GM18505 (cell line): Measurements from ENCODE around the gene IL10RA.
"Not testable (repeated sequence)": the region's sequence is repeated elsewhere in the genome, so short reads cannot be mapped to it uniquely, and the experiment has no call there.

Experiments
- ATAC-seq: cut with Tn5 transposase; IDR thresholded peaks from one replicate; pipeline ENCODE4 v1.9.1; 2021; ENCODE audit not compliant: unreplicated experiment
- POLR2A ChIP-seq: IDR thresholded peaks from 4 replicates; pipeline ENCODE4 v1.6.1; 2011; ENCODE audit warnings: borderline replicate concordance; ENCODE audit not compliant: insufficient read depth, insufficient read length; ENCODE audit errors: extremely low read depth

IL10RA gene

DNA sequence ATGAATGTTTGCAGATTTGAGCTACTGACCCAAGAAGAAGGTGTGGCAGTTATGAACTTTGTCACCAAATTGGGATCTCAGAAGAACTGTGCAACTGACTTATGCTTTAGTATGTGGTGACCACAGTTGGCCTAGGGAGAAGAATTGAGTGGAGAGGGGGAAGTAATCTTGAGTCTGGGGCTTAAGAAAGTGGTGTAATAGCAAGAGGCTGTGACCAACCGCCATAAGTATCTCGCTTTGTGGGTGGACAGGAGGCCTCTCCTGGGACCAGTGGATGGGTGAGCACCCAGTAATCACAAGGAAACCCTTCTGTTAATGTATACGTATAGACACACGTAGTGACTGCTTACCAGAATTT is 12.7 kb upstream of the IL10RA start:
- no peak for TF ChIP-seq POLR2A

DNA sequence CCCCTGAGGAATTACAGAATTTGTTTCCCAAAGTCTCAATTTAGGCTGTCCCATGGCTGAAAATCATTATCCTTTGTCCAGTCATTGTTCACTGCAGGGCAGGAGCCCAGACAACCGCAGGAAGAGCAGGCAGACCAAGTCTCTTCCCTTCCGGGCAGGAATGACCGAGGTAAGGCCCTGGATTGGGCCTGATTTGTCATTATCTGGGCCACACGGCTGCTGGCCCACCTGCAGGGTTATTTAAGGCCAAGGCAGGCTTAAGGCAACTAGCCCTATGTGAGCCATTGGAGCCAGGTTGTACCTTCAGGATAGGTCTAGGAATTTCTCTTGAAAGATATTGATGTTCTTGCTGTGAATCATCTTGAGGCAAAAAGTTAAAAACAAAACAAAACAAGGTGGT is 9.7 kb upstream of the IL10RA start:
- no peak for ATAC-seq
- no peak for TF ChIP-seq POLR2A

More for the DNA sequence above, 12.7 kb upstream of the IL10RA start:
- ATAC-seq = no peak

DNA sequence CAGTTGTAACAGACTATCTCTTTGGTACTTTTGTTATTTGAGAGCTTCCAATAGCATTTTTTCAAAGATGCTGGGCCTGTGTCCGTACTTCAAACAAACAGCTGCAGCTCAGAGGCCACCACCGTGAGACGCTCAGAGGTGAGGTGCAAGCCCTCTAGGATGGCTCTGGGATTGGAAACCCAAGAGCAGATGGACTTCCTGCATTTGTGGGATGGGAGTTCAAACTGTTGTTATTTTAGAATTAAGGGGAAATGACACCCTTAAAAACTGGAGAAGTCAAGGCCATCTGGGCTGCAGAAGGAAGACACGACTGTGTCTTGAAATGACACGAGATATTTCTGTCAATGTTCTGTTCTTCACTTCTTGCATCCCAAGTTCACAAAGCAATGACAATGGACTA is 9.2 kb upstream of the IL10RA start:
- ATAC-seq = no peak
- no peak for TF ChIP-seq POLR2A

DNA sequence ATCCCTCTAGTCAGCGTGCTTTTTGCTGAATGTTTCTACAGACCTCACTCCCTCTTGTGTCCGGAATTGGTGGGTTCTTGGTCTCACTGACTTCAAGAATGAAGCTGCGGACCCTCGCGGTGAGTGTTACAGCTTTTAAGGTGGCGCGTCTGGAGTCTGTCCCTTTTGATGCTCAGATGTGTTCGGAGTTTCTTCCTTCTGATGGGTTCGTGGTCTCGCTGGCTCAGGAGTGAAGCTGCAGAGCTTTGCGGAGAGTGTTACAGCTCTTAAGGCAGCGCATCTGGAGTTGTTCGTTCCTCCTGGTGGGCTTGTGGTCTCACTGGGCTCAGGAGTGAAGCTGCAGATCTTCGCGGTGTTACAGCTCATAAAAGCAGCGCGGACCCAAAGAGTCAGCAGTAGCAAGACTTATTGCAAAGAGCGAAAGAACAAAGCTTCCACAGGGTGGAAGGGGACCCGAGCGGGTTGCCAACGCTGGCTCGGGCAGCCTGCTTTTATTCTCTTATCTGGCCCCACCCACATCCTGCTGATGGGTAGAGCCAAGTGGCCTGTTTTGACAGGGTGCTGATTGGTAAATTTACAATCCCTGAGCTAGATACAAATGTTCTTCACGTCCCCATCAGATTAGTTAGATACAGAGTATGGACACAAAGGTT is 8.5 kb upstream of the IL10RA start:
- ATAC-seq = not testable (repeated sequence)

DNA sequence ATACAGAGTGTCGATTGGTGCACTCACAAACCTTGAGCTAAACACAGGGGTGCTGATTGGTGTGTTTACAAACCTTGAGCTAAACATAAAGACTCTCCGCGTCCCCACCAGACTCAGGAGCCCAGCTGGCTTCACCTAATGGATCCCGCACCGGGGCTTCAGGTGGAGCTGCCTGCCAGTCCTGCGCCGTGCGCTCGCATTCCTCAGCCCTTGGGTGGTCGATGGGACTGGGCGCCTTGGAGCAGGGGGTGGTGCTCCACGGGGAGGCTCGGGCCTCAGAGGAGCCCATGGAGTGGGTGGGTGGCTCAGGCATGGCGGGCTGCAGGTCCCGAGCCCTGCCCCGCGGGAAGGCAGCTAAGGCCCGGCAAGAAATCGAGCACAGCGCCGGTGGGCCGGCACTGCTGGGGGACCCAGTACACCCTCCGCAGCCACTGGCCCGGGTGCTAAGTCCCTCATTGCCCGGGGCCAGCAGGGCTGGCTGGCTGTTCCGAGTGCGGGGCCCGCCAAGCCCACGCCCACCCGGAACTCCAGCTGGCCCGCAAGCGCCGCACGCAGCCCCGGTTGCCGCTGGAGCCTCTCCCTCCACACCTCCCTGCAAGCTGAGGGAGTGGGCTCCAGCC is 7.8 kb upstream of the IL10RA start:
- ATAC-seq = not testable (repeated sequence)

DNA sequence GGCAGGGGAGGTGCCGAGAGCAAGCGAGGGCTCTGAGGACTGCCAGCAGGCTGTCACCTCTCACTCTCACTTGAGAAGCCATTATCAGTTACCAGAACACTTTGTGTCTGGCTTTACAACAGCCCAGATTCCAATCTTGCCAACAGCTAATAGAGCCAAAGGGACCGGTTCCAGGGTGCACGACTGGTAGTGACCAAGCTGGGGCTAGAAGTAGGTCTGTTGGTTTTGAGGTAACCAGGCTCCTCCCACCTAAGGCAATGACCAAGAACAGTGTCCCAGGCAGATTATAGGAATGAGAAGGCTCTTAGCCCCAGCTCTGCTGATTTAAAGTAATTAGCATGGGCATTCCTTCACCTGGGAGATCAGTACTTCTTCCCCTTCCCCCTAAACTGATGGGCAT is 7.2 kb upstream of the IL10RA start:
- ATAC-seq = no peak
- no peak for TF ChIP-seq POLR2A

DNA sequence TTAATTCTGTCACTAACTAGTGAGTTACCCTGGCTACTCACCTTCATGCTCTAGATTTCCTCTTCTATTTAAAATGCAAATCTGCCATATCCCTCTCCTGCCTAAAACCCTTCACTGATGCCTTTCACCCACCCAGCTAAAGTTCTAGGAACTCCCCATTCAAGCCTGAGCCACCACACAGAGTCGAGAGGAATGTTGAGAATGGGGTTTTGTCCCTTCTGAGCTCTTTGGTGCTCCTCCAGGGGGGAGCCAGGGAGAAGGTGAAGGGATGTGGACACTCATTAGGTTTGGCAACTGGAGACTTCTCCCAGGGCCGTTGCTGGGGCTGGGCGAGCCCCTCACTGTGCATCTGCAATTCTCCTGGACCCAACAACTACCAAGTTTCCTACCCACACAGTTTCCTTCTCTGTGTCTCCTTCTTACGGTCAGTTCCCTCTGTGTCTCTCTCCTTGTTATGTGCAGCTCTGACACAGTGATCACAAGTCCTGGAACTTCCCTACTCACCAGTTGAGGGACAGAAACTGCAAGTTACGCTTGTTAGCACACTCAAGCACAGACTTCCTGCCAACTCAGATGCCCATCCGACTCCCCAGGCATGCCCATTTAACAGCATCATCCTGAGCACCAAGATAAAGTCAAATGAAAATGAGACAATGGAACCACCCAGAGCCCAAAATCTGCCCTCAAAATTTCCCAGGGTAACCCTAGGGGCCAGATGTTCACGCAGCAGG is 6.5 kb upstream of the IL10RA start:
- ATAC-seq = no peak
- no peak for TF ChIP-seq POLR2A

DNA sequence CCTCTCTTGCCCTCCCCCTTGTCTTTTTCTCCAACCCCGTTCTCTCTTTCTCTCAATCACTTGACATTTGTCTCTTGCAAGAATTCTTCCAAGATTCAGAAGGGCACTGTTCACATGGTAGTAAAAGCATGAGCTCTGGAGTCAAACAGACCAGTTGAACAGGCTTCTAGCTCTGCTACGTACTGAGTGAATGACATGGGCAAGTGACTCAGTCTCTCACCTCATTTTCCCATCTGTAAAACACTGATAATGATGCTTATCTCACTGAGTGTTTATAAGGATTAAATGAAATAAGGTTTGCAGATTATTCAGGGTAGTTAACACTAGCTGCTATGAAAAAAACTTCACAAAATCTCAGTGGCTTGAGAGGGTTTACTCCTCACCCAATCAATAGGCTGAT is 5.9 kb upstream of the IL10RA start:
- no peak for ATAC-seq
- no peak for TF ChIP-seq POLR2A

DNA sequence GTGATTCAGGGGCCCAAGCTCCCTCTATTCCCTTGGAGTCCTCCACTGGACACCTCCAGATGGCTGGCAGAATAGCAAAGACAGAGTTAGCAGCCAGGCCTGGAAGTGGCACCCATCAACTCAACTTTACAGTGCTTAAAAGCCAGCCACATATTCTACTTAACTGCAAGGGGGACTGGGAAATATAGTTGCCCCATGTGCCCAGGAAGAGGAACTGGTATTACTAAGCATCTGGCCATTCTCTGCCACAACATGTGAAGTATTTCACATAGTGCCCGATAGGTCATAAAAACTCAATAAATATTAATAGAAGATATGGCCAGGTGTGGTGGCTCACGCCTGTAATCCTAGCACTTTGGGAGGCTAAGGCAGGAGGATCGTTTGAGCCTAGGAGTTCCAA is 5.5 kb upstream of the IL10RA start:
- ATAC-seq = no peak
- no peak for TF ChIP-seq POLR2A

DNA sequence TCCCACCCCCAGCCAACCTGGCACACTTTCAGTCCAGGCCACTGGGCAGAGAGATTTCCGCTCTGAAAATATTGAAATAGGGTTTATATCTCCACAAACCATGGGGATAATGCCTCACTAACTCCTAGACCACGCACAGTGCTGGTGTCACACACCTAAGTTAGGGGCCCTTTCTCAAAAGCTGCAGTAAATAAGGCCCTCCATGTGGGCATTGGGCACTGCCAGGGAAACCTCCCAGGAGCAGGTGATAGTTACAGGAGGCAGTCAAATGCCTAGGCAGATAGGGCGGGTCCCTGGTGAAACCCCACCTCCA is 3.1 kb upstream of the IL10RA start:
- ATAC-seq = no peak
- TF ChIP-seq POLR2A = no peak

DNA sequence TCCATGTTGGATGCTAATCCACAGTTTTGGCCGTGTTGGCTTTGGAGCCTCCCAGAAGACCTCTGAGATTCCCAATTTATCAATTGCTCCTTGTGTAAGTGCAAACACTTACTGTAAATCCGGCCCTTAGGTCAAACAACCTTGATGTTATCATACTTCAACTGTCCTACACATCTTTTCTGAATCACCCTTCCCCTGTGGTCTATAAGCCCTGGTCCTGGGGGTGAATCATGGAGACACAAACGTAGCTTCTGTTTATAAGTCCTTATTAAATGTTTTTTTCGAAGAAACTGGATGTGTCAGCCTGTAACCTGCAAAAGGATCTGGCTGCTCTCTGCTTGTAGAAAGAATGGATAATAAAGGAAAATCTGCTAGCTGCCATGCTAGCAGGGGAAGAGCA is 1.7 kb upstream of the IL10RA start:
- no peak for ATAC-seq
- no peak for TF ChIP-seq POLR2A

DNA sequence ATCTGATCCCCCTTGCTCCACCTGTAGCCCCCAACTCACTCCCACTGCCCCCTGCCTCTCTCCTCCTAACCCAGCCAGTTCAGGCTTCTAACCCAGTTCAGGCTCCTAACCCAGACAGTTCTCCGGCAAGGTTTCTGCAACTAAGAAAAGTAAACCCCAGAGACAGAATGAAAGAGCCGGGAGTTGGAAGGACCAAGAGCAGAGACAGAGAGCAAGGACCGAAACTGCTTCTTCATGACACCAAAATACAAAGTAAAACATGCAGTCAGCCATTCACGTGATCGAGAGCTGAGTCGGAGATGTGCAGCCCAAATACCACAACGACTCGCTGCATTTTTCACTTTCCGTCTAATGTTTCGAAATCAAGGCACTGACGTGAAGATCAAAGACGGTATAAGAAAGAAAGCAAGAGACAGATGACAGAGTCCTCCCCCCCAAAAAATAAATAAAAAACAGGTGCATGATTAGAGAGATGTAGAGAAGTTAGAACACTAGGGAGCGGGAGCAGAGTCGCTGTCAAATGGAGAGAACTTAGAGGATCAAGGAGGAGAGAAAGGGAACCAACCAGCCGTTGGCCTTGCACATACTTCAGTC is 884 bp downstream of the IL10RA start:
- TF ChIP-seq POLR2A = no peak
- ATAC-seq = peak; percentile 43

DNA sequence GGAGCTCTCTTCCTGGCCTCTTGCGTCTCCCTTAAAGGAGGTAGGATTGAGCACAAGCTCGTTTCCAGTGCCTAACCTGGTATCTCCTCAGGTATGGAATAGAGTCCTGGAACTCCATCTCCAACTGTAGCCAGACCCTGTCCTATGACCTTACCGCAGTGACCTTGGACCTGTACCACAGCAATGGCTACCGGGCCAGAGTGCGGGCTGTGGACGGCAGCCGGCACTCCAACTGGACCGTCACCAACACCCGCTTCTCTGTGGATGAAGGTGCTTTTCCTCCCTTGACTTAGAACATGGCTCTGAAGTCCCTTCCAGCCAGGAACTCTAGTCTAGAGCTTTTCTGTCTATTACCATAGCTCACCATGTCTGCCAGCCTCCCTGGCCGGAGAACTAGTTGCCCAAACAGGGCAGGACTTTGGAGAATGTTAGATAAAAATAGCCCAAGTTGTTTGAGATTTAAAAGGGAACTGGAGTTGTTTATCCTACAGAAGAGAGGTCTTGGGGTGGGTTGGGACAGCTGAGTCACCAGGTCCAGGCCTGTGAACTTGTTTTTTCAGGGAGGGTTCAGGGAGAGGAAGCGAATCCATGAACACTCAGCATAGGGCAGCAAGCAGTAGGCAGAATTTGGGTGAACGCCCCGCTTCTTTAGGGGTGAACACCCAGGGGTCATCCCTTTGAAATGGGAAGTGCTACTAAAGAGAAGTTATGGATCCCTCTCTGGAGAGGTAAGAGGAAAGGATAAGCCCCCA is 3.3 kb downstream of the IL10RA start:
- no peak for TF ChIP-seq POLR2A
- no peak for ATAC-seq

DNA sequence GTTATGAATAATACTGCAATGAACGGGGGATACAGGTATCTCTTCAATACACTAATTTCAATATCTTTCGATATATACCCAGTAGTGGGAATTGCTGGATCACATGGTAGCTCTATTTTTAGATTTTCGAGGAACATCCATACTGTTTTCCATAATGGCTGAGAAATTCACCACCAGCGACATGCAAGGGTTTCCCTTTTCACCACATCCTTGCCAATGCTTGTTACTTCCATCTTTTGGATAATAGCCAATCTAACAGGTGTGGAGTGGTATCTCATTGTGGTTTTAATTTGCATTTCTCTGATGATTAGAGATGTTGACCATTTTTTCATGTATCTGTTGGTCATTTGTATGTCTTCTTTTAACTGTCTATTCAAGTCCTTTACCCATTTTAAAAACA is 5.9 kb downstream of the IL10RA start:
- TF ChIP-seq POLR2A = no peak
- ATAC-seq = no peak

DNA sequence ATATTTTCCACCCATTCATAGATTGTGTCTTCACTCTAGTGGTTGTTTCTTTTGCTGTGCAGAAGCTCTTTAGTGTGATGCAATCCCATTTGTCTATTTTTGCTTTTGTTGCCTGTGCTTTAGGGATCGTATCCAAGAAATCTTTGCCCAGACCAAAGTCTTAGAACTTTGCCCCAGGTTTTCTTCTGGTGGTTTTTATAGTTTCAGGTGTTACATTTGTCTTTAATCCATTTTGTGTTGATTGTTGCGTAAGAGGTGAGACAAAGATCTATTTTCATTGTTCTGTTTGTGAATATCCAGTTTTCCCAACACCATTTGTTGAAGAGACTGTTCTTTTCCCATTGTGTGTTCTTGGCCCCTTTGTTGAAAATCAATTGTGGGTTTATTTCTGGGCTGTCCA is 6.4 kb downstream of the IL10RA start:
- ATAC-seq = no peak
- TF ChIP-seq POLR2A = no peak
